Spinal cord (tissue), 4 donors: Measurements from ENCODE around the gene BCDIN3D. TPM values are rescaled to one million over a fixed set of nuclear protein-coding genes. Genes with fewer than 3 reads are reported as not detected.

ENCODE experiments used
- polyA plus RNA-seq, 2 donors: library from polyadenylated mRNA; unstranded; fragments of 120-200 nt; gene quantifications; one replicate each; pipeline ENCODE4 v1.2.1, GENCODE V29; 2013; ENCODE audit not compliant: insufficient read length in 2 of 2
- total RNA-seq, 2 donors: library from RNA; depleted of rRNA in 1 of 2; stranded (reverse); fragments of 120-200 nt in 1 of 2; fragments of >200 nt in 1 of 2; gene quantifications; one replicate each; pipeline versions ENCODE4 v1.2.3 to v1.2.4, GENCODE V29; 2013 to 2014

BCDIN3D gene
- total and polyA plus RNA-seq, 4 donors: 3.9 to 6.8 (median 6.7) TPM

Other genes starting within 250 kb of the BCDIN3D start
- under 1 TPM; 0.10 to 0.55 TPM for gene FAM186B, start 237.5 kb downstream of the BCDIN3D start, total RNA-seq
- 1 to 10 TPM in 1 of 2 donors, under 1 TPM in 1; 0.36 to 3.4 TPM for gene FAM186B, start 237.5 kb downstream of the BCDIN3D start, polyA plus RNA-seq
- 10 to 100 TPM; 11.1 to 27.1 TPM for gene PRPF40B, start 219.5 kb downstream of the BCDIN3D start, total RNA-seq
- gene PRPF40B, start 219.5 kb downstream of the BCDIN3D start, polyA plus RNA-seq: 10 to 100 TPM; 29.4 to 42.2 TPM
- 10 to 100 TPM; 21.7 to 34.3 TPM for gene FMNL3, start 135.7 kb downstream of the BCDIN3D start, total RNA-seq
- gene FMNL3, start 135.7 kb downstream of the BCDIN3D start, polyA plus RNA-seq: 10 to 100 TPM; 23.4 to 24.8 TPM
- 100 to 1,000 TPM; 443 to 497 TPM for gene TMBIM6, start 101.5 kb downstream of the BCDIN3D start, total RNA-seq
- 100 to 1,000 TPM; 556 to 601 TPM for gene TMBIM6, start 101.5 kb downstream of the BCDIN3D start, polyA plus RNA-seq
- gene NCKAP5L, start 14.7 kb downstream of the BCDIN3D start, total RNA-seq: 10 to 100 TPM; 13.4 to 21.0 TPM
- gene NCKAP5L, start 14.7 kb downstream of the BCDIN3D start, polyA plus RNA-seq: 10 to 100 TPM; 28.5 to 35.5 TPM
- gene FAIM2, start 60.8 kb upstream of the BCDIN3D start, total RNA-seq: 10 to 100 TPM; 18.1 to 72.6 TPM
- gene FAIM2, start 60.8 kb upstream of the BCDIN3D start, polyA plus RNA-seq: 100 to 1,000 TPM; 188 to 203 TPM
- gene AQP2, start 107.6 kb upstream of the BCDIN3D start, total RNA-seq: not detected
- gene AQP2, start 107.6 kb upstream of the BCDIN3D start, polyA plus RNA-seq: under 1 TPM; 0.44 to 0.47 TPM
- under 1 TPM; 0.20 to 0.99 TPM for gene AQP5, start 118.8 kb upstream of the BCDIN3D start, total RNA-seq
- 1 to 10 TPM; 1.8 to 2.4 TPM for gene AQP5, start 118.8 kb upstream of the BCDIN3D start, polyA plus RNA-seq
- 1 to 10 TPM; 2.1 to 2.3 TPM for gene AQP6, start 129.8 kb upstream of the BCDIN3D start, total RNA-seq
- 1 to 10 TPM; 7.3 to 9.2 TPM for gene AQP6, start 129.8 kb upstream of the BCDIN3D start, polyA plus RNA-seq
- 10 to 100 TPM; 32.1 to 38.4 TPM for gene RACGAP1, start 182.4 kb upstream of the BCDIN3D start, total RNA-seq
- gene RACGAP1, start 182.4 kb upstream of the BCDIN3D start, polyA plus RNA-seq: 10 to 100 TPM; 42.7 to 46.2 TPM
- 10 to 100 TPM; 14.3 to 25.1 TPM for gene ASIC1, start 214.5 kb upstream of the BCDIN3D start, total RNA-seq
- 100 to 1,000 TPM; 134 to 148 TPM for gene ASIC1, start 214.5 kb upstream of the BCDIN3D start, polyA plus RNA-seq
- 10 to 100 TPM; 34.7 to 52.3 TPM for gene SMARCD1, start 242.2 kb upstream of the BCDIN3D start, total RNA-seq
- 100 to 1,000 TPM; 126 to 133 TPM for gene SMARCD1, start 242.2 kb upstream of the BCDIN3D start, polyA plus RNA-seq